ENCODE data around the gene ADAT3. TPM values are rescaled to one million over a fixed set of nuclear protein-coding genes. Genes with fewer than 3 reads are reported as not detected.

The ADAT3 gene
- total RNA-seq, 1 donor from 2014 or later, result 6.3 TPM

GRCh38 chr19:1858412-1859081, 46.7 kb upstream of the ADAT3 start:
- TF ChIP-seq CTCF (IDR thresholded peaks at IDR 0.05), result no peak
- Histone ChIP-seq H3K4me3 (no peak overlapping the region), H3K9me3 (no peaks in the 10 kb centered on the region), H3K27me3 (no peaks in the 10 kb centered on the region), H3K27ac (no peak overlapping the region), H3K4me1 (peaks cover 77% of the 10 kb centered on the region), H3K36me3 (no peaks in the 10 kb centered on the region)
- no peak for ATAC-seq
- no peak for DNase-seq
- intact Hi-C loops (cut with DNase I), result no loop called here

- H3K36me3 ChIP-seq, result no peaks in the 10 kb centered on the region
- no peaks in the 10 kb centered on the region for H3K9me3 ChIP-seq
- H3K4me1 ChIP-seq, result peaks cover 68% of the 10 kb centered on the region
- no peak for TF ChIP-seq CTCF (IDR thresholded peaks at IDR 0.05)
- DNase-seq (no peak), ATAC-seq (no peak)
- no peaks in the 10 kb centered on the region for H3K27me3 ChIP-seq
- intact Hi-C loops (cut with DNase I), result no loop called here
- peak overlapping the region; percentile 24 for H3K27ac ChIP-seq
- no peak overlapping the region for H3K4me3 ChIP-seq
Measured at GRCh38 chr19:1859331-1859781, 45.8 kb upstream of the ADAT3 start.

GRCh38 chr19:1860042-1860775, 45.0 kb upstream of the ADAT3 start:
- intact Hi-C loops (cut with DNase I), result no loop called here
- no peaks in the 10 kb centered on the region for H3K9me3 ChIP-seq
- no peaks in the 10 kb centered on the region for H3K27me3 ChIP-seq
- H3K4me1 ChIP-seq, result peaks cover 65% of the 10 kb centered on the region
- ATAC-seq (no peak), DNase-seq (no peak)
- TF ChIP-seq CTCF (IDR thresholded peaks at IDR 0.05), result no peak
- no peaks in the 10 kb centered on the region for H3K36me3 ChIP-seq
- H3K27ac ChIP-seq, result peak overlapping the region; percentile 24
- H3K4me3 ChIP-seq, result no peak overlapping the region

GRCh38 chr19:1860821-1861598, 44.2 kb upstream of the ADAT3 start:
- DNase-seq (no peak), ATAC-seq (no peak)
- no peak overlapping the region for H3K27ac ChIP-seq
- H3K36me3 ChIP-seq, result no peaks in the 10 kb centered on the region
- intact Hi-C loops (cut with DNase I), result no loop called here
- H3K9me3 ChIP-seq, result no peaks in the 10 kb centered on the region
- peak overlapping the region; percentile 68 for H3K4me3 ChIP-seq
- peaks cover 63% of the 10 kb centered on the region for H3K4me1 ChIP-seq
- H3K27me3 ChIP-seq, result no peaks in the 10 kb centered on the region
- no peak for TF ChIP-seq CTCF (IDR thresholded peaks at IDR 0.05)

GRCh38 chr19:1861599-1862031, 43.6 kb upstream of the ADAT3 start:
- intact Hi-C loops (cut with DNase I), result no loop called here
- H3K27ac ChIP-seq, result no peak overlapping the region
- H3K4me3 ChIP-seq, result peak overlapping the region; percentile 68
- H3K27me3 ChIP-seq, result no peaks in the 10 kb centered on the region
- DNase-seq (no peak), ATAC-seq (no peak)
- TF ChIP-seq CTCF (IDR thresholded peaks at IDR 0.05), result no peak
- H3K4me1 ChIP-seq, result peaks cover 57% of the 10 kb centered on the region
- no peaks in the 10 kb centered on the region for H3K36me3 ChIP-seq
- H3K9me3 ChIP-seq, result no peaks in the 10 kb centered on the region

Data from upper lobe of right lung (tissue), 1 donor.